Renal cortical epithelial cell (primary cell): ENCODE results near the gene TLE1. TPM values are rescaled to one million over a fixed set of nuclear protein-coding genes. Genes with fewer than 3 reads are reported as not detected.

Experiments
- DNase-seq: peaks from one replicate; pipeline ENCODE4 v3.0.0-alpha.2; 2011; ENCODE audit warnings: low read depth
- total RNA-seq: library from RNA; depleted of rRNA; stranded (reverse); fragments of >200 nt; gene quantifications from 2 replicates; pipeline ENCODE4 v1.2.3, GENCODE V29; 2014

TLE1 gene
- total RNA-seq, 1 donor from 2014 or later: 103 TPM

- peak; percentile 76 for DNase-seq
These were observed 2.5 kb downstream of the TLE1 start for GRCh38 chr9:81686614-81687520.

- peak; percentile 51 for DNase-seq
These were observed 3.4 kb downstream of the TLE1 start for GRCh38 chr9:81685763-81686613.

- DNase-seq: no peak
These were observed 4.7 kb downstream of the TLE1 start for GRCh38 chr9:81684635-81685034.

GRCh38 chr9:81683704-81684103, 5.6 kb downstream of the TLE1 start:
- DNase-seq: no peak

GRCh38 chr9:81683238-81683637, 6.1 kb downstream of the TLE1 start:
- DNase-seq: no peak

GRCh38 chr9:81682797-81683196, 6.5 kb downstream of the TLE1 start:
- no peak for DNase-seq

GRCh38 chr9:81682177-81682576, 7.2 kb downstream of the TLE1 start:
- DNase-seq: no peak

- no peak for DNase-seq
These were observed 8.8 kb downstream of the TLE1 start for GRCh38 chr9:81680506-81680905.

- no peak for DNase-seq
These were observed 9.3 kb downstream of the TLE1 start for GRCh38 chr9:81680006-81680405.

- no peak for DNase-seq
These were observed 11.3 kb downstream of the TLE1 start for GRCh38 chr9:81678088-81678487.

- no peak for DNase-seq
These were observed 13.0 kb downstream of the TLE1 start for GRCh38 chr9:81676395-81676794.

GRCh38 chr9:81673310-81673709, 16.0 kb downstream of the TLE1 start:
- no peak for DNase-seq

GRCh38 chr9:81671880-81672280, 17.5 kb downstream of the TLE1 start:
- no peak for DNase-seq

GRCh38 chr9:81669866-81670265, 19.5 kb downstream of the TLE1 start:
- no peak for DNase-seq

- peak; percentile 43 for DNase-seq
These were observed 20.2 kb downstream of the TLE1 start for GRCh38 chr9:81669041-81669651.

GRCh38 chr9:81666123-81666522, 23.2 kb downstream of the TLE1 start:
- no peak for DNase-seq

GRCh38 chr9:81665322-81665871, 23.9 kb downstream of the TLE1 start:
- no peak for DNase-seq

GRCh38 chr9:81664638-81665222, 24.6 kb downstream of the TLE1 start:
- no peak for DNase-seq

GRCh38 chr9:81661339-81661738, 28.0 kb downstream of the TLE1 start:
- DNase-seq: no peak

- DNase-seq: no peak
These were observed 32.4 kb downstream of the TLE1 start for GRCh38 chr9:81656871-81657337.

- no peak for DNase-seq
These were observed 33.3 kb downstream of the TLE1 start for GRCh38 chr9:81656004-81656403.

- peak; percentile 47 for DNase-seq
These were observed 36.1 kb downstream of the TLE1 start for GRCh38 chr9:81653240-81653639.
